WERI-Rb-1 (cell line): ENCODE measurements around the gene VAV2.

ENCODE experiments used
- DNase-seq: peaks from one replicate; pipeline ENCODE4 v3.0.0-alpha.2; 2020
- H3K27ac ChIP-seq: fragments of 250-450 bp; sonication (Bioruptor Pico); 2 replicates; pipeline ENCODE4 v1.5.1; 2020; ENCODE audit warnings: mild to moderate bottlenecking, moderate library complexity
- H3K27me3 ChIP-seq: fragments of 250-450 bp; sonication (Bioruptor Pico); 2 replicates; pipeline ENCODE4 v1.5.1; 2021; ENCODE audit warnings: mild to moderate bottlenecking, low read depth, moderate library complexity; ENCODE audit not compliant: insufficient read depth, severe bottlenecking
- H3K36me3 ChIP-seq: fragments of 250-450 bp; sonication (Bioruptor Pico); 2 replicates; pipeline ENCODE4 v1.5.1; 2020; ENCODE audit warnings: mild to moderate bottlenecking, moderate library complexity
- H3K4me3 ChIP-seq: 2 replicates; pipeline ENCODE4 v1.5.1; 2011; ENCODE audit warnings: low read depth, mild to moderate bottlenecking, control low read depth, low read length
- H3K9me3 ChIP-seq: fragments of 250-450 bp; sonication (Bioruptor Pico); 2 replicates; pipeline ENCODE4 v1.5.1; 2021; ENCODE audit warnings: mild to moderate bottlenecking, moderate library complexity; ENCODE audit not compliant: severe bottlenecking
- CTCF ChIP-seq: IDR thresholded peaks from 2 replicates; pipeline ENCODE4 v1.5.1; 2011; ENCODE audit warnings: low read depth, mild to moderate bottlenecking, control low read depth, inconsistent platforms, low read length

The VAV2 gene

DNA sequence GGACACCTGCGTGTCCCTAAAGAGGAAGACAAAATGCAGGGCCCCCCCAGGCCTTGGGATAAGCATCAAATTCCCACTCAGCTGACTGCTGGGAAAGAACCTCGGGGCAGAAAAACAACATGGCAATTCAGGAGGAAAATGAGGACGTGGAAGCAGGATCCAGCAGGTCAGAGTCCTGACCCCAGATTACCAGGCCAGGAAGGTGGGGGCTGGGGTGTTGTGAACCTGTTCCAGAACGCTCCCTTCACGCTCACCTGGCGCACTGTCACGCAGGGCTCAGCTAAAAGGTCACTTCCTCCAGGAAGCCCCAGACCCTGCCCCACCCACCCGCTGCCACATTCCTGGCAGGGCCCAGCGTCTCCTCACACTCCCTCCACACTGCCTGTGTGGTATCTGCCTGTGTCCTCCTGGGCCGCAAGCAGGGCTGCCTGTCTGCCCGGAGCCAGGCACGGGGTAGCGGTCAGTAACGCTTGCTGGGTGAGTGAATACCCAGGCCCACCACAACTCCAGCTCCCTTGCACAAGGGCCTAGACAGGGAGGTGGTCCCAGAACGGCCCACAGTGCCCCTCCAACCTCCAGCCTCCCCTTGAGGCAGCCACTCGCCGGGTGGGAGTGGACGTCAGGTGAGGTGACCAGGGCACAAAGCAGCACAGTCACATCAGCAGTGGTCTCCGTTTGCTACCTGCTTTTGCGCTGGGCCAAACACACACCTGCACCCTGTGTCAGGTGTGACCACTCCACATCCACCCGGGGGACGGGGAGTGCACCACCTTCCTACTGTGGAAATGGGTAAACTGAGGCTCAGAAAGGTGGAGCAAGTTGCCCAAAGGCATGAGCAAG, 18.1 kb downstream of the VAV2 start:
- no peaks in the 10 kb centered on the region for H3K9me3 ChIP-seq
- H3K27me3 ChIP-seq: no peaks in the 10 kb centered on the region
- H3K27ac ChIP-seq: no peak overlapping the region
- no peak for TF ChIP-seq CTCF
- H3K4me3 ChIP-seq: no peak overlapping the region
- DNase-seq: no peak
- no peaks in the 10 kb centered on the region; the same call in 1 of the 2 replicates for H3K36me3 ChIP-seq

- no peak for DNase-seq
- H3K36me3 ChIP-seq: no peaks in the 10 kb centered on the region
- H3K4me3 ChIP-seq: no peak overlapping the region
- H3K27ac ChIP-seq: no peak overlapping the region
- H3K9me3 ChIP-seq: no peaks in the 10 kb centered on the region
- H3K27me3 ChIP-seq: no peaks in the 10 kb centered on the region
- no peak for TF ChIP-seq CTCF
These were observed 18.9 kb downstream of the VAV2 start for GRCh38 chr9:133973111-133973790.

DNA sequence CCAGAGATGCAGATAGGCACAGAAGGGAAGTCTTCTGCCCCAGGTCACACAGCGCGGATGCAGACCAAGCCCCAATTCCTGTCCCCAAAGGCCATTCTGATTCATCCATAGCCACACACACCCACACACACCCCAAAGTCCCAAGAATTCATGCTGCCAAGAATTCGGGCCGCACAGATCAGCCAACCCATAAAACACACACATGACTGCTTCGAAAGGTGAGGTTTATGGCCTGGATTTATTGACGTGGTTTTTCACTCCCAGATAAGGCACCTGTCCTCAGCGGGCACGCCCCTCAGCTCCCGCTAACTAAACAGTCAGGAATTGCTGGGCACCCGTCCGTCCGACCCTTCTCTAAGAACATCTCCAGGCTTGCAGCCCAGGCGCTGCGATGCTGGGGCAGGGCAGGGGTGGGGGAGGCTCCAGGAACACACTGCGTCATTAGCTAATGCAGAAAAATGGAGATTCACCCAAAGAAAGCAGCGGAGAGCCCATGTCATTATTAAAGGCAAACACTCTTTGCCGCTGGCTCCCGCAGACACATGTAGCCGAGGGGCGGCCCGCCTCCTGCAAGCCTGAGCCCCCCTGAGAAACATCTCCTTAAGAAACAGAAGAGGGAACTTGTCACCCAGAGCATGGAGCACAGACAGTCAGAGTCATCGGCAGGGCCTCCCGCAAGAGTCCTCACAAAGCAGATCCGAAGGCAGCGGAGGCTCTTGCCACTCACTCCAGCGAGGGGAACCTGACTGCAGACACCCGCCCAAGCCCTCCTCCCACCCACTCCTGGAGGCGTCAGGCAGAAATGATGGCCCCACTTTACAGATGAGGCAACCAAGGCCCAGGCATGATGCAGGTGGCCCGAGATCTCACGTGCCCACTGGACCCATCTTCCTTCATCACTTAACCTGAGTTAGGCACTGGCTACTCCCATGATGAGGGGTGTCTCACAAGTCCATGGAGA, 19.9 kb downstream of the VAV2 start:
- Histone ChIP-seq H3K27me3 (no peaks in the 10 kb centered on the region), H3K27ac (no peak overlapping the region), H3K4me3 (no peak overlapping the region), H3K36me3 (no peaks in the 10 kb centered on the region), H3K9me3 (no peaks in the 10 kb centered on the region)
- DNase-seq: no peak
- no peak for TF ChIP-seq CTCF

- Histone ChIP-seq H3K4me3 (no peak overlapping the region), H3K36me3 (no peaks in the 10 kb centered on the region), H3K9me3 (no peaks in the 10 kb centered on the region), H3K27me3 (no peaks in the 10 kb centered on the region), H3K27ac (peak overlapping the region; percentile 25; the same call in 1 of the 2 replicates)
- DNase-seq: no peak
- no peak for TF ChIP-seq CTCF
These were observed 20.8 kb downstream of the VAV2 start for GRCh38 chr9:133971121-133971951.

GRCh38 chr9:133970581-133971058, 21.5 kb downstream of the VAV2 start:
- Histone ChIP-seq H3K27ac (peak overlapping the region; percentile 25; the same call in 1 of the 2 replicates), H3K4me3 (no peak overlapping the region), H3K9me3 (no peaks in the 10 kb centered on the region), H3K36me3 (no peaks in the 10 kb centered on the region), H3K27me3 (no peaks in the 10 kb centered on the region)
- no peak for TF ChIP-seq CTCF
- no peak for DNase-seq
